ENCODE measurements around the gene SNAPC1. TPM values are rescaled to one million over a fixed set of nuclear protein-coding genes. Genes with fewer than 3 reads are reported as not detected.
A peak's percentile ranks its signal among the peaks of the same experiment; 100 is the strongest.

Gene SNAPC1, protein sequence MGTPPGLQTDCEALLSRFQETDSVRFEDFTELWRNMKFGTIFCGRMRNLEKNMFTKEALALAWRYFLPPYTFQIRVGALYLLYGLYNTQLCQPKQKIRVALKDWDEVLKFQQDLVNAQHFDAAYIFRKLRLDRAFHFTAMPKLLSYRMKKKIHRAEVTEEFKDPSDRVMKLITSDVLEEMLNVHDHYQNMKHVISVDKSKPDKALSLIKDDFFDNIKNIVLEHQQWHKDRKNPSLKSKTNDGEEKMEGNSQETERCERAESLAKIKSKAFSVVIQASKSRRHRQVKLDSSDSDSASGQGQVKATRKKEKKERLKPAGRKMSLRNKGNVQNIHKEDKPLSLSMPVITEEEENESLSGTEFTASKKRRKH
- total RNA-seq, result 1 to 10 TPM in 1 of 2 donors, under 1 TPM in 1; 0.66 to 2.6 TPM

DNA sequence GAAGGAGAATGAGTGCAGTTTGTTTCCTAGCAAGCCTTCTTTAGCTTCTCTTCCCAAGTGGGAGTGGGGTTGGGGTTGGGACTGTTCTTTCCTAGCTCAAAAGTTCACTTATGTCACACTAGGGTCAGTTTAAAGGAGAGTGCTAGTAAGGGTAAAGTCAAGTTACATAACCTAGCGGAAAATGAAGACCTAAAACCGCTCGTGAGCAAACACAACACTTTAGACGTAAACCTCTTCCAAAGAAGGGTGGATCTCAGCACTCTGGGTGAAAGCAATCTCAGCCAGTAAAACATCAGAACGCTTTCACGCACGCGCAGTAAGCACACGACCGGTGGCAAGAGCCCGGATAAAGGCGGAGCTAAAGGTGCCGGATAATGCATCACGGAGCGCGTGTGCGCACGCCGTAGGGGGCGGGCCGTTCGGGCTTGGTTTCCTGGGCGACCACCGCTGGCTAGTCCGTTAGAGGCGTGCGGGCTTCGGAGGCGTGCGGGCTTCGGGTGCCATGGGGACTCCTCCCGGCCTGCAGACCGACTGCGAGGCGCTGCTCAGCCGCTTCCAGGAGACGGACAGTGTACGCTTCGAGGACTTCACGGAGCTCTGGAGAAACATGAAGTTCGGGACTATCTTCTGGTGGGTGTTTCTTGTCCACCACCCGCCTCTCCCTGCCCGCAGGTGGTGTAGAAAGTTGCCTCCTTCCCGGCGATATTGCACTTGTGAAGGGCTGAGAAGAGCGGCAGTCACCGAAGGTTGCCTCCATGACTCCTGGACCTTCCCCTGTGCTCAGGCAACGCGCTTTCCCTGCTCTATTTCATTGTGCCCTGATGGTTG, at the start of gene SNAPC1:
Gene SNAPC1, plus strand, starts transcription at position 462 of the 828 bp plus-strand sequence. Its CDS starts 41 bp downstream, at position 503.
- DNase-seq, result peak; percentile 97 to 99 (median 98)
- Histone ChIP-seq H3K4me3 (peak within 1 kb of the TSS; percentile 73 to 77), H3K9me3 (no peaks in the 10 kb centered on the region), H3K4me1 (peaks cover 21% of the 10 kb centered on the region), H3K36me3 (replicated peaks in 1 of 2; ENCODE audit: insufficient read depth in 1 of 2, low read depth in 2 of 2) (no peaks in the 10 kb centered on the region), H3K27me3 (no peaks in the 10 kb centered on the region), H3K27ac (peak within 1 kb of the TSS; percentile 74 to 90 (median 82))
- TF ChIP-seq, protein P1, sequence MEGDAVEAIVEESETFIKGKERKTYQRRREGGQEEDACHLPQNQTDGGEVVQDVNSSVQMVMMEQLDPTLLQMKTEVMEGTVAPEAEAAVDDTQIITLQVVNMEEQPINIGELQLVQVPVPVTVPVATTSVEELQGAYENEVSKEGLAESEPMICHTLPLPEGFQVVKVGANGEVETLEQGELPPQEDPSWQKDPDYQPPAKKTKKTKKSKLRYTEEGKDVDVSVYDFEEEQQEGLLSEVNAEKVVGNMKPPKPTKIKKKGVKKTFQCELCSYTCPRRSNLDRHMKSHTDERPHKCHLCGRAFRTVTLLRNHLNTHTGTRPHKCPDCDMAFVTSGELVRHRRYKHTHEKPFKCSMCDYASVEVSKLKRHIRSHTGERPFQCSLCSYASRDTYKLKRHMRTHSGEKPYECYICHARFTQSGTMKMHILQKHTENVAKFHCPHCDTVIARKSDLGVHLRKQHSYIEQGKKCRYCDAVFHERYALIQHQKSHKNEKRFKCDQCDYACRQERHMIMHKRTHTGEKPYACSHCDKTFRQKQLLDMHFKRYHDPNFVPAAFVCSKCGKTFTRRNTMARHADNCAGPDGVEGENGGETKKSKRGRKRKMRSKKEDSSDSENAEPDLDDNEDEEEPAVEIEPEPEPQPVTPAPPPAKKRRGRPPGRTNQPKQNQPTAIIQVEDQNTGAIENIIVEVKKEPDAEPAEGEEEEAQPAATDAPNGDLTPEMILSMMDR (IDR thresholded peaks at IDR 0.05), result peak in 1 of 7 experiments; percentile 10
- TF ChIP-seq POLR2A (IDR thresholded peaks at IDR 0.05), result peak in 2 of 3 donors; percentile 74 to 83
- intact Hi-C loops (cut with DNase I), result no loop called here
- WGBS, 2 donors, result 0% methylated on average over 27 to 32 of the region's 49 CpGs
- peak; percentile 99 for ATAC-seq

GRCh38 chr14:61713724-61714437, 48.3 kb upstream of the SNAPC1 start:
- ATAC-seq, result no peak
- Histone ChIP-seq H3K27me3 (no peaks in the 10 kb centered on the region), H3K27ac (no peak overlapping the region)

DNA sequence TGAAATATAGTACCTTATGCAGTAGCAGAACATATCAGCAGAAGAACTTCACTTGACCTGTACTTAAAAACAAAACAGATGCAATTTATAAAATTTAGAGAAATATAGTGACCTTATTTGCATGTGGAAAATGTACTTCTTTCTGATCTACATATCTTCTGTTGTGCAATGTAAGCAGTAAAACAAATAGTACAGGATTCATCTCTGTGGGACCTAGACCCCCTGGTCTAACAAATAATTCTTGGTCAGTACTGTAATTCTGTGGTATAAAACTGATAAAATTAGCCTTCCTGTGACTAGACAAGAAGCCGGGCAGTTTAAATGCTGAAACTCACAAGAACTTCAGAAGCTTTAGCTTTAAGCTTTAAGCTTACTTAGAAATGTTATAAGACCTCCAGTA, 45.3 kb upstream of the SNAPC1 start:
- H3K27me3 ChIP-seq, result no peaks in the 10 kb centered on the region
- TF ChIP-seq, protein P1 (IDR thresholded peaks at IDR 0.05), result no peak
- peak overlapping the region in 1 of 4 donors; percentile 2 for H3K27ac ChIP-seq
- WGBS, 2 donors, result 81 to 86% methylated on average over 1 of the region's 1 CpG
- DNase-seq, result no peak
- intact Hi-C loops (cut with DNase I), result no loop called here
- peaks cover 62% of the 10 kb centered on the region for H3K4me1 ChIP-seq
- peaks cover 0 to 2% of the 10 kb centered on the region in 2 donors for H3K36me3 ChIP-seq (replicated peaks in 1 of 2; ENCODE audit: insufficient read depth in 1 of 2, low read depth in 2 of 2)
- H3K4me3 ChIP-seq, result no peak overlapping the region
- H3K9me3 ChIP-seq, result no peaks in the 10 kb centered on the region
- ATAC-seq, result no peak

More at GRCh38 chr14:61713724-61714437, 48.3 kb upstream of the SNAPC1 start:
- Histone ChIP-seq H3K36me3 (replicated peaks in 1 of 2; ENCODE audit: insufficient read depth in 1 of 2, low read depth in 2 of 2) (no peaks in the 10 kb centered on the region), H3K9me3 (no peaks in the 10 kb centered on the region), H3K4me1 (peaks cover 55% of the 10 kb centered on the region), H3K4me3 (no peak overlapping the region)
- intact Hi-C loops (cut with DNase I), result no loop called here
- TF ChIP-seq, protein P1 (IDR thresholded peaks at IDR 0.05), result no peak
- no peak for TF ChIP-seq POLR2A (IDR thresholded peaks at IDR 0.05)
- DNase-seq, result no peak
- 30 to 43% methylated on average over 4 of the region's 4 CpGs for WGBS, 2 donors

GRCh38 chr14:61718039-61718438, 44.2 kb upstream of the SNAPC1 start:
- no peaks in the 10 kb centered on the region for H3K27me3 ChIP-seq
- intact Hi-C loops (cut with DNase I), result no loop called here
- peaks cover 57% of the 10 kb centered on the region for H3K4me1 ChIP-seq
- H3K36me3 ChIP-seq (replicated peaks in 1 of 2; ENCODE audit: insufficient read depth in 1 of 2, low read depth in 2 of 2), result peaks cover 0 to 2% of the 10 kb centered on the region in 2 donors
- H3K4me3 ChIP-seq, result no peak overlapping the region
- no peak for DNase-seq
- no peak overlapping the region for H3K27ac ChIP-seq
- TF ChIP-seq, protein P1 (IDR thresholded peaks at IDR 0.05), result no peak
- no peak for TF ChIP-seq POLR2A (IDR thresholded peaks at IDR 0.05)
- WGBS, 2 donors, result 79 to 89% methylated on average over 2 of the region's 2 CpGs
- H3K9me3 ChIP-seq, result no peaks in the 10 kb centered on the region
- ATAC-seq, result no peak
